HG03342 (cell line): ENCODE measurements around the gene HIPK1.
A peak's percentile ranks its signal among the peaks of the same experiment; 100 is the strongest.

Source experiments
- ATAC-seq: cut with Tn5 transposase; IDR thresholded peaks from one replicate; pipeline ENCODE4 v1.9.1; 2021; ENCODE audit warnings: mild to moderate bottlenecking, moderate library complexity; ENCODE audit not compliant: unreplicated experiment

Gene HIPK1

GRCh38 chr1:113928941-113929749, at the start of gene HIPK1:
Gene HIPK1, plus strand, starts transcription at chr1:113929324.
- peak; percentile 54 for ATAC-seq

- no peak for ATAC-seq
Observed at GRCh38 chr1:113879739-113880038, 49.4 kb upstream of the HIPK1 start.

GRCh38 chr1:113881661-113882060, 47.5 kb upstream of the HIPK1 start:
- no peak for ATAC-seq

- no peak for ATAC-seq
Observed at GRCh38 chr1:113886417-113887401, 42.4 kb upstream of the HIPK1 start.

DNA sequence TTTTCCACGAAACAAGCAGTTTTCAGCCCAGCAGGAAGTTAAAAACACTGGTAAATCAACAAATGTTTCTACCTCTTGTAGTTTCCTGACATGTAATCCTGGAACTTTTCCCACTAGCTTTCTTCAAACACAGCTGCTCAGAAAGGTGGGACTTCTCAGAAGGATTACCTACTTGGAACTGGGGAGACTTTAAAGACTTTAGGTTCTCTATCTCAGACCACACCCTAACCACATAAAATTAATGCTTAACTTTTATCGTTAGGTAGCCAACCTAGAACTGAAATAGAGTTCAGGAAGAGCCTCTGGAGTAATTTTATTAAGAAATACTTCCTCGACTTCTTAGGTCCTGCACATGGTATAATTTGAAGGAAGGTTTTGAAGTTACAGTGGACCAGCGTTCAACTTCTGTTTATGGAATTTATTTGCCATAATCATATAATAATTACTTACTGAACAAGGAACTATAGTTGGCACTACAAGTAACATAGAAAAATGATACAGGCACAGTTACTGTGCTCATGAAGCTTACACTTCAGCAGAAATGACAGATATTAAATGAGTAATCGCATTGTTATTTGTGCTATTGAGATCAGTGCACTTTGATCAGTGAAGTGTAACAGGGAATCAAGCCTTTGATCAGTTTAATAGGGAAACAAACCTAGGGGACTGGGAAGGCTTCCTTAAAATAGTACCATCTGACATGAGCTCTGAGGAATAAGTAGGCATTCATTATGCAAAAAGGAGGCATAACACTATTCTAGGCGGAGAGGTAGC, 41.5 kb upstream of the HIPK1 start, which contains the start of gene BCL2L15:
Gene BCL2L15, minus strand, starts transcription at position 180 of the 774 bp plus-strand sequence. CDS start 206 bp downstream, outside the sequence.
- no peak for ATAC-seq

DNA sequence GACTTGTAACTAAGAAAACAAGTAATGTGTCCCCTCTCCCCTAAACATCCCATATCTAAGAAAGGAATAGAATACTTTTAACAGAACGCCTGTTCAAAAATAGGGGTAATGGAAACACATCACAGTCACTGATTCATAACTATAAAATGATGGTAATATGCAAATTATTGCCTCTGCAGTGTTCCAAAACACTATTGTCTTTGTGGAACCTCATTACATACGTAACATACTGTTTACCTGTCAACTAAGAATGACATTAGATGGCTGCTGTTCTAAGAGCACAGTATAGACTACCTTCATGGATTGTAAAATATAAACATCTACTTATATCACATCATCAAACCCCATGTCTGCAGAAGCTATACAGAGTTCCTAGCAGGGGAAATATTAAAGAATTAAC, 38.3 kb upstream of the HIPK1 start:
- ATAC-seq: no peak

- no peak for ATAC-seq
Observed at GRCh38 chr1:113891631-113892220, 37.4 kb upstream of the HIPK1 start.

- ATAC-seq: no peak
Observed at GRCh38 chr1:113893267-113893666, 35.9 kb upstream of the HIPK1 start.

DNA sequence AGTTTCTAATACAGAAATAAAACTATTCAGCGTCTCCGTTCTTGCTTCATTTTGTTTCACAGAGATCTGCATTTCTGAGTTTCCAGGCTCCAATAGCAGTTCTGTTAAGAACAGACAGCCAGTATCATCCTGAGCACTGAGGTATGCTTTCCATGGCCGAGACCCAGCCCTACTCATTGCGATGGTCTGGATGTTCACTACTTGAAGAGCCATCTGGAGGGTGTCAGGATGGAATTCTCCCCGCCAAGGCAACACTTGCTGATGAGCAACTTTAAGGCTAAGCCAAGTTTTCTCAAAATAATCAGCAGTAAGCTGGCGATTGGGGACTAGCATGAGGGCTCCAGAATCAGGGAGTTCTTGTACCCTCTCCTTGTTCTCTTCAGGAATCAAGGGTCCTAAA, 34.0 kb upstream of the HIPK1 start:
- ATAC-seq: no peak

GRCh38 chr1:113895961-113896360, 33.2 kb upstream of the HIPK1 start:
- no peak for ATAC-seq

DNA sequence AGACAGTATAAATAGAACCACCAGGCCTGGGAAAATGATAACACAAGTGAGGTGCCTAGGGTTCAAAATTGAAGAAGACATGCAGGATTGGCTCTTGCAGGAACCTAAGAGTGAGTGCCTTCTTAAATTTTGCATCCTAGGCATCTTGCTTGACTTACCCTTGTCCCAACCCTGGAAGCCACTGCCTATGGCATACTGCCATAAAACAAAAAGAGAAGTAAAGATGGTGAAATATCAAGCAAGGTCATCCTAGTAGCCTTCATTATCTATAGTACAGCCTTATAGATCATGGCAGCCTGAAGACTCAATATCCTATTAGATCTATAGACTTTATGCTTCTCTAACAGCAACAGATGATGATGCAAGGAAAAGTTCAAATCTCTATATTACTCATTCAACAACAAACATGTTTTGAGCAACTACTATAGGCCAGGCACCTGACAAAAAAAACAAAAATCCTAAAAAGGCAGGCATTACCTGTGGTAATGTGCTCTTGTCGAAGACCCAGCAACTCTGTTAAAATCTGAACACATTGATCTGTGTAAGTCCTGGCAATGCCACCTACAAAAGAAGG, 30.8 kb upstream of the HIPK1 start:
- no peak for ATAC-seq

DNA sequence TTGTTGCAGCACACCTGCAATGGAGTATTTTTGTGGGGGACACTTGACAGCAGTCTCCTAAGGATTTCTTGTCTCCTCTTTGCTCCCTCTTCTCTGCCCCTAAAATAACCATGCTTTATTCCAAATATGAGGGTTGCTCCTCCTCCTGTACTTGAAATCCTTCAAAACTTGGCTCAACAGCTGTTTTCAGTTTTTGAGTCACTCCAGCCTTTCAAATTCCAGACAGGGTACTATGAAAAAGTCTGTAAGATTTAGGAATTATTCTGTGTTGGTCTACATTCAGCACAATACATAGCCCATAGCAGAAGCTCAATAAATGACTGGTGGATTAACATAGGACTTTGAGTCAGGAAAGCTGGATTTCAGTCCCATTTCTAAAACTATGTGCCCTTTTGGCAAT, 30.0 kb upstream of the HIPK1 start:
- no peak for ATAC-seq

GRCh38 chr1:113901191-113901590, 27.9 kb upstream of the HIPK1 start:
- no peak for ATAC-seq

DNA sequence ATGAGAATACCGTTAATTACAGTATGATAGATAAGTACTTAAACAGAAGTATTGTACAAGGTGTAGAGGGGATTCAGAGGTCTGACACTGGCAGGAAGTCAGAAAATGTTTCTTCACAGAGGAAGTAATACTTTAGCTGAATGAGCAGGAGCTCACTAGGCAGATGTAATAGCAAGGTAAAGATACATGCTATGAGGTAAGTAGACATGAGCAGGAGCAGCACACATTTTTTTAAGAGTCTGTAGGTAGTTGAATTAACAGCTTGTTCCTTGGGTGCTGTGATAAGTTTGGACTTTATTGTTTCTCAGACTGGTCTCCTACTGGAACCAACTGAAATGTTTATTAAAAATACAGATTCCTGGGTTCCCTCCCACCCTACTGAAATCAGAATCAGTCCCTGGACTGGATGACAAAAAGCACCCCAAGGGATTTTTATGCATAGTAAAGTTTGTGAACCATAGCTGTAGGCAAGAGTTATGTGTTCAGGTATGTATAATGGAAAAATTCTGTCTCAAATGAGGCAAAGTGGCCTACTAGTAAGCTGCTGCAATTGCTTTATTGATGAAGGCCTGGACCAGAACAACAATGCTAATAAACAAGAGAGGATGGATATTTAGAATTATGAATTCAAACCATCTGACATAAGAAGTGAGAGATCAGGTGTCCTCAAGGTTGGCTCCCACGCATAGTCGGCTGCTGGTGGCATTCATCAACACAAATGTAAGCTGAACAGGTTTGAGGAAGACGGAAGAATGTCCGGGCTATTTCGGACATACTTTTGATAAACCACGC, 25.4 kb upstream of the HIPK1 start:
- ATAC-seq: no peak

DNA sequence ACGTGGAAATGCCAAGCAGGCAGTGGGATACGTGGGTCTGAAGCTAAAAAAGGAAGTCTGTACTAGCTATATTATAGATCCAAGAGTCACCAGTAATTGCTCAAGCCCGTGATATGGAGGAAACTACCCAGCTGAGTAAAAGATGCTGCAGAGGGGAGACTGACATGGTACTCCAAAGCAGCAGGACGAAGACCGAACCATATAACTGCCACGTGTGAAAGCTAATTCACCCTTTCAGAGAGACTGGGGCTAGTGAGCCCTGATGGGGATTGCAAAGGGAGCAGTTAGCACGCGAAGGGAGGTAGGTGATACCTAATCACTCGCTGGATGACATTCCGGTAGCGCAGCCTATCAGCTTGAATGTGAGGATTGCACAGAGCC, 24.8 kb upstream of the HIPK1 start:
- ATAC-seq: peak; percentile 23

DNA sequence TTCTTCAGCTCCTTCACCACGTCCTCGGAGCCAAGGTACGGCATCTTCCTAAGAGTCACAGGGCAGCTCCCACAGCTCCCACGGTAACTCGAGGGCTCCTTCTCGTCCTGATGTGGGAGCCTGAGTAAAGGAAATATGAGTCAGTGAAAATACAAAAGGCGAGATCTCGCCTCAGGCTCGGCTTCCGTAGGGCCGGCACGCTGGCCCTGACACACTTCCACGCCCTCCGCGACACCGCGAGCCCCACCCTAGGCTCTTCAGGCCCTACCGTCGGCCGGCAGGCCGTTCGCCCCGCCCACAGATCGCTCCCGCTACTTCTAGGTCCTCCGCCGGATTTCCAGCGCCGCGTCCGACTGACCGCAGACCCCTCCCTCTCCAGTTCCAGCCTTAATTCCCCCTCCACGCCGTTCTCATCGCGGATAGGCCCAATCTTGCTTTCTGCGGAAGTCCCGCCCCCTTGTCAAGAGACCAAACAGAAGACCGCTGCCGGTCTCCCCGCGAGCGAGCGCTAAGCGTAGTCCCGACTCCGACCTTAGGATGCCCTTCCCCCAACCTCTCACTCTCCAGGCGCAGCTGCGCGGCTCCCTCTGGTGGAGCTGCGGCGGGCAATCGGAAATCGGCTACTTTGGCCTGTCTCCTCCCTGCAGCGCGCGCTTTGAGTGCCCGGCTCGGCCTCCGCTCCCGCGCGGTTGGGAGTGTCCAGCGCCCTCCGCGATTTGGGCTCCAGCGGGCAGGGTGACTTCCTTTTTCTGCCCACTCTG, 24.3 kb upstream of the HIPK1 start, which contains the start of the genes AP4B1 and DCLRE1B:
Gene AP4B1, minus strand, starts transcription at position 126 of the 761 bp plus-strand sequence. Its CDS starts 82 bp downstream, at position 44.
Gene DCLRE1B, plus strand, starts transcription at position 653 of the 761 bp plus-strand sequence. CDS start 261 bp downstream, outside the sequence.
- peak; percentile 86 for ATAC-seq

GRCh38 chr1:113905435-113905861, 23.7 kb upstream of the HIPK1 start:
- no peak for ATAC-seq

GRCh38 chr1:113912594-113913311, 16.4 kb upstream of the HIPK1 start:
- no peak for ATAC-seq
